ENCODE results near the gene OR1J1.

The OR1J1 gene

GRCh38 chr9:122464633-122465567 lies 12.8 kb downstream of the OR1J1 start:
- DNase-seq (ENCODE audit: low spot score) (no peak), ATAC-seq (ENCODE audit: low read depth) (peak; percentile 85)
- Histone ChIP-seq H3K4me1 (ENCODE audit: insufficient read depth, poor library complexity, severe bottlenecking) (peaks cover 2% of the 10 kb centered on the region), H3K27ac (ENCODE audit: poor library complexity, severe bottlenecking) (no peak overlapping the region), H3K27me3 (ENCODE audit: insufficient read depth, poor library complexity, severe bottlenecking) (peaks cover 4% of the 10 kb centered on the region), H3K9me3 (ENCODE audit: severe bottlenecking) (no peaks in the 10 kb centered on the region), H3K4me3 (ENCODE audit: severe bottlenecking) (peak overlapping the region; percentile 29), H3K36me3 (ENCODE audit: low read depth) (no peaks in the 10 kb centered on the region)
- peak; percentile 90 for TF ChIP-seq CTCF (IDR thresholded peaks at IDR 0.05; ENCODE audit: poor library complexity, severe bottlenecking)

GRCh38 chr9:122463828-122464632 lies 13.7 kb downstream of the OR1J1 start:
- Histone ChIP-seq H3K27me3 (ENCODE audit: insufficient read depth, poor library complexity, severe bottlenecking) (peaks cover 4% of the 10 kb centered on the region), H3K9me3 (ENCODE audit: severe bottlenecking) (no peaks in the 10 kb centered on the region), H3K27ac (ENCODE audit: poor library complexity, severe bottlenecking) (no peak overlapping the region), H3K36me3 (ENCODE audit: low read depth) (no peaks in the 10 kb centered on the region), H3K4me1 (ENCODE audit: insufficient read depth, poor library complexity, severe bottlenecking) (peaks cover 2% of the 10 kb centered on the region), H3K4me3 (ENCODE audit: severe bottlenecking) (peak overlapping the region; percentile 29)
- no peak for TF ChIP-seq CTCF (IDR thresholded peaks at IDR 0.05; ENCODE audit: poor library complexity, severe bottlenecking)
- ATAC-seq (ENCODE audit: low read depth): peak; percentile 40; the same call in 1 of the 3 replicates
- no peak for DNase-seq (ENCODE audit: low spot score)

- DNase-seq (ENCODE audit: low spot score) (no peak), ATAC-seq (ENCODE audit: low read depth) (no peak)
- Histone ChIP-seq H3K27me3 (ENCODE audit: insufficient read depth, poor library complexity, severe bottlenecking) (peaks cover 4% of the 10 kb centered on the region), H3K9me3 (ENCODE audit: severe bottlenecking) (no peaks in the 10 kb centered on the region), H3K4me3 (ENCODE audit: severe bottlenecking) (no peak overlapping the region), H3K36me3 (ENCODE audit: low read depth) (no peaks in the 10 kb centered on the region), H3K4me1 (ENCODE audit: insufficient read depth, poor library complexity, severe bottlenecking) (no peaks in the 10 kb centered on the region), H3K27ac (ENCODE audit: poor library complexity, severe bottlenecking) (no peak overlapping the region)
- no peak for TF ChIP-seq CTCF (IDR thresholded peaks at IDR 0.05; ENCODE audit: poor library complexity, severe bottlenecking)
These were observed 19.9 kb downstream of the OR1J1 start for GRCh38 chr9:122457787-122458186.

- Histone ChIP-seq H3K27ac (ENCODE audit: poor library complexity, severe bottlenecking) (no peak overlapping the region), H3K36me3 (ENCODE audit: low read depth) (no peaks in the 10 kb centered on the region), H3K4me3 (ENCODE audit: severe bottlenecking) (no peak overlapping the region), H3K27me3 (ENCODE audit: insufficient read depth, poor library complexity, severe bottlenecking) (no peaks in the 10 kb centered on the region), H3K9me3 (ENCODE audit: severe bottlenecking) (no peaks in the 10 kb centered on the region), H3K4me1 (ENCODE audit: insufficient read depth, poor library complexity, severe bottlenecking) (no peaks in the 10 kb centered on the region)
- ATAC-seq (ENCODE audit: low read depth) (no peak), DNase-seq (ENCODE audit: low spot score) (no peak)
- no peak for TF ChIP-seq CTCF (IDR thresholded peaks at IDR 0.05; ENCODE audit: poor library complexity, severe bottlenecking)
These were observed 21.6 kb downstream of the OR1J1 start for GRCh38 chr9:122456123-122456522.

All from RWPE2 (cell line).